ENCODE data around the gene IGFL2.

The IGFL2 gene

DNA sequence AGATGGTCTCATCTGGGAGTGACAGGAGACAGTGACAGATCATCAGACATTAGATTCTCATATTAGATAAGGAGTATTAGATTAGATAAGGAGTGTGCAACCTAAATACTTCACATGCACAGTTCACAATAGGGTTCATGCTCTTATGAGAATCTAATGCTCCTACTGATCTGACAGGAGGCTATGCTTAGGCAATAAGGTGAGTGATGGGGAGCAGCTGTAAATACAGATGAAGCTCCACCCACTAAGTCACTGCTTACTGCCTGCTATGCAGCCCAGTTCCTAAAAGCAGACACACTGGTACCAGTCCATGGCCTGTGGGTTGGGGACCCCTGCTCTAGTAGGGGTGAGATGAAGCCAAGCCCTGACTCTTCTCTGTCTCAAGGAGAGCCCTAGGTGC is 13.5 kb upstream of the IGFL2 start:
- no peak for DNase-seq (ENCODE audit: low spot score)
- in situ Hi-C loops (cut with MboI; ENCODE audit: low pct_unique_long_range_greater_than_20kb, low sequenced_read_pairs, unreplicated experiment) = no loop called here
- TF ChIP-seq, protein P1, sequence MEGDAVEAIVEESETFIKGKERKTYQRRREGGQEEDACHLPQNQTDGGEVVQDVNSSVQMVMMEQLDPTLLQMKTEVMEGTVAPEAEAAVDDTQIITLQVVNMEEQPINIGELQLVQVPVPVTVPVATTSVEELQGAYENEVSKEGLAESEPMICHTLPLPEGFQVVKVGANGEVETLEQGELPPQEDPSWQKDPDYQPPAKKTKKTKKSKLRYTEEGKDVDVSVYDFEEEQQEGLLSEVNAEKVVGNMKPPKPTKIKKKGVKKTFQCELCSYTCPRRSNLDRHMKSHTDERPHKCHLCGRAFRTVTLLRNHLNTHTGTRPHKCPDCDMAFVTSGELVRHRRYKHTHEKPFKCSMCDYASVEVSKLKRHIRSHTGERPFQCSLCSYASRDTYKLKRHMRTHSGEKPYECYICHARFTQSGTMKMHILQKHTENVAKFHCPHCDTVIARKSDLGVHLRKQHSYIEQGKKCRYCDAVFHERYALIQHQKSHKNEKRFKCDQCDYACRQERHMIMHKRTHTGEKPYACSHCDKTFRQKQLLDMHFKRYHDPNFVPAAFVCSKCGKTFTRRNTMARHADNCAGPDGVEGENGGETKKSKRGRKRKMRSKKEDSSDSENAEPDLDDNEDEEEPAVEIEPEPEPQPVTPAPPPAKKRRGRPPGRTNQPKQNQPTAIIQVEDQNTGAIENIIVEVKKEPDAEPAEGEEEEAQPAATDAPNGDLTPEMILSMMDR (IDR thresholded peaks at IDR 0.05; ENCODE audit: extremely low read depth, insufficient read depth, missing control alignments) = no peak

DNA sequence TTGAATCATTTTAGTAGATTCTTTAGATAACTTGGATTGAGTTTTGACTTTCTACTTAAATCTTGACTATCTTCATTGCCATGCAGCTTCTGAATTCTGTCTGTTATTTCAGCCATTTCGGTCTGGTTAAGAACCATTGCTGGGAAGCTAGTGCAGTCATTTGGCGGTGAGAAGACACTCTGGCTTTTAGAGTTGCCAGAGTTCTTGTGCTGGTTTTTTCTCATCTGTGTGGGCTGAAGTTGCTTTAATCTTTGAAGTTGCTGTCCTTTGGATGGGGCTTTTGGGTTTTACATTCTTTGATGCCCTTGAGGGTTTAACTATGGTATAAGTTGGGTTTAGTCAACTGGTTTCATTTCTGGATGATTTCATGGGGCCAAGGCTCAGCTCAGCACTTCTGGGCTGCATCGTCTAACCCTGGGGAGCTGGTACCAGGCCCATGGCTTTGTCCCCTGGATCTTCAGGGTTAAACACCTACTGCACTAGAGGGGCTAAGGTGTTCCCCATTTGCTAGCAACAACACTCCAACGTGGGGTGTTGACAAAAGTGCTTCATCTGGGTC is 10.0 kb upstream of the IGFL2 start:
- no peak for DNase-seq (ENCODE audit: low spot score)
- TF ChIP-seq, protein P1 (IDR thresholded peaks at IDR 0.05; ENCODE audit: extremely low read depth, insufficient read depth, missing control alignments) = no peak
- in situ Hi-C loops (cut with MboI; ENCODE audit: low pct_unique_long_range_greater_than_20kb, low sequenced_read_pairs, unreplicated experiment) = no loop called here

DNA sequence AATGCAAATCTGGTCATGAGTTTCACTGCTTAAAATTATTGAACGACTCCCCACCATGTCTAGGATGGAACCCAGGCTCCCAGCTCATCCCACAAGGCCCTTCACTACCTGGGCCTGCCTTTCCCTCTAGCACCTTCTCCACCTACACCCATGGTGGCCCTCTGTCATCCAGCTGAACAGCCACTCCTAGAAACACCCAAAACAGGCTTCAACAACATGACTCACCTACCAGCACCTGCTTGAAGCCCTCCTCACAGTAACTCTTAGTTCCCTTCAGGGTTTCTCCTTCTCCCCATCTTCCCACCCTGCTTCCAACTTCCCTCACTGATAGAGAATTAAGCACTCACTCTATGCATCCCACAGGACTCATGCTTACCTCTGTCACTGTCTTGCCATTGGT is 6.6 kb upstream of the IGFL2 start:
- TF ChIP-seq, protein P1 (IDR thresholded peaks at IDR 0.05; ENCODE audit: extremely low read depth, insufficient read depth, missing control alignments) = no peak
- no peak for DNase-seq (ENCODE audit: low spot score)
- in situ Hi-C loops (cut with MboI; ENCODE audit: low pct_unique_long_range_greater_than_20kb, low sequenced_read_pairs, unreplicated experiment) = no loop called here

DNA sequence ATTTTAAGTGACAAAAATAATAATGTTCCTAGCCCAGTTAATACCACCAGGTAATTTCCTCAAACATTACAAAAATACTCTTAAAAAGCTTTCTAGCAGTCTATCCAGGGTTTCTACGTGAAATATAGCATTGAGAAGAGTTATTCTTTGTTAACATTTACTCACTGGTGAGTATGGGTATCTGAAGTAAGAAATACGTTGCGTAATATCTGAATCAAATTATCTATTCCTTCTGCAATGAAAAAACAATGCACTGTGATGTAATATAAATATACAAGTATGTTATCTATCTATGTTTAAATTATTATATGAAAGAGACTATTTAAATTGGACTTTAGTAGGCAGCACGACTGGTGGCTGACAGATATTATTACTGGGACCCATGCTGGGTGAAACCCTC is 5.7 kb upstream of the IGFL2 start:
- in situ Hi-C loops (cut with MboI; ENCODE audit: low pct_unique_long_range_greater_than_20kb, low sequenced_read_pairs, unreplicated experiment) = no loop called here
- TF ChIP-seq, protein P1 (IDR thresholded peaks at IDR 0.05; ENCODE audit: extremely low read depth, insufficient read depth, missing control alignments) = no peak
- DNase-seq (ENCODE audit: low spot score) = no peak

DNA sequence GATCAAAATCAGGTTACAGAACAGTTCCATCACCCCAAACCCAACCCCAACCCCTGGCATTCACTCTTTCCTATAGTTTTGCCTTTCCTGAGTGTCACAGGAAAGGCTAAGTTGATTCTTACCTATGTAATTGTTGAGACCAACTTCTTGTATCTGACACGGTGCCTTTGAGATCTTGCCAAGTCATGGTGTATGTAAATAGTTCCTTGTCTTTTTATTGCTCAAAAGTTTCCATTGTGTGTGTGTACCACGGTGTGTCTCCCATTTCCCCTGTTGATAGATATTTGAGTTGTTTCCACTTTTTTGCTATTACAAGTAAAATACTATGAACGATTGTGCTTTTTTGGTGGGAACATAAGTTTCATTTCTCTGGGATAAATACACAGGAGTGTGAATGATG is 3.3 kb upstream of the IGFL2 start:
- in situ Hi-C loops (cut with MboI; ENCODE audit: low pct_unique_long_range_greater_than_20kb, low sequenced_read_pairs, unreplicated experiment) = no loop called here
- TF ChIP-seq, protein P1 (IDR thresholded peaks at IDR 0.05; ENCODE audit: extremely low read depth, insufficient read depth, missing control alignments) = no peak
- DNase-seq (ENCODE audit: low spot score) = no peak

DNA sequence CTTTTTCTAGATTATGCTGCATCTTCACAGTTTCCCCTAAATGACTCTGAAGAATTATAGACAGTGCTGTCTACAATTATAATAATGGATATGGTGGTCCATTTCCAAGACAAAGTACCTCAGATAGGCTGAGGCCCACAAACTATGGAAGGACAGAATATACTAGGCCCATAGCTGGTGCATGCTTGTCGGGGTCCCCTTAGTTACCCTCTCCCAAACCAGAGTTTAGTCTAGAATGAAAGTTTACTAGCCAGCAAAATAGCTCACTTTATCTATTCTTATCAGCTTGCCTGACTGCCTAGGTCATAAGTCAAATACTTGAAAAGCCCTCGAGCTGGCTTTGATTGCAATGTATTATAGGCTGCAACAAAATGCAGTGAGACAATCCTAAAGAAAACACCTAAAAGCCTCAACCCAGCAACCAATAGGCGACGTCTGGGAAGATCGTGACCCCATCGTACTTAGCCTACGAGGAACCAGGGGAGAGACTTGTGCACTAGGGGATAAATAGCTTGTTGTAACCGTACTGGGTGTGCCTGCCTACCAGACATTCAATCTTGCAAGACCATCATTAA is 785 bp upstream of the IGFL2 start:
- in situ Hi-C loops (cut with MboI; ENCODE audit: low pct_unique_long_range_greater_than_20kb, low sequenced_read_pairs, unreplicated experiment) = no loop called here
- DNase-seq (ENCODE audit: low spot score) = no peak
- TF ChIP-seq, protein P1 (IDR thresholded peaks at IDR 0.05; ENCODE audit: extremely low read depth, insufficient read depth, missing control alignments) = no peak
